Activated CD4-positive, alpha-beta T cell treated with anti-CD3 and anti-CD28 coated beads, Interleukin-2, amount 50 U/mL, for 16 hours (primary cell): ENCODE measurements around the gene ISG15.

Experiments
- DNase-seq: peaks from one replicate; pipeline ENCODE4 v3.0.0-alpha.2; 2020

ISG15 gene

GRCh38 chr1:1013105-1013921 lies at the start of gene ISG15:
Gene ISG15, plus strand, starts transcription at chr1:1013497. Its CDS starts 77 bp downstream, at chr1:1013574.
- DNase-seq, result peak; percentile 91

GRCh38 chr1:963746-964525 lies 49.4 kb upstream of the ISG15 start:
- no peak for DNase-seq

- no peak for DNase-seq
Observed at GRCh38 chr1:964691-965525, 48.4 kb upstream of the ISG15 start.

- no peak for DNase-seq
Observed at GRCh38 chr1:965526-966134, 47.7 kb upstream of the ISG15 start.

- no peak for DNase-seq
Observed at GRCh38 chr1:966135-966703, 47.1 kb upstream of the ISG15 start, which contains the start of gene PLEKHN1. Gene PLEKHN1, plus strand, starts transcription at chr1:966482. Its CDS starts 50 bp downstream, at chr1:966532.

GRCh38 chr1:966704-967300 lies 46.5 kb upstream of the ISG15 start:
- DNase-seq, result peak; percentile 86

DNA sequence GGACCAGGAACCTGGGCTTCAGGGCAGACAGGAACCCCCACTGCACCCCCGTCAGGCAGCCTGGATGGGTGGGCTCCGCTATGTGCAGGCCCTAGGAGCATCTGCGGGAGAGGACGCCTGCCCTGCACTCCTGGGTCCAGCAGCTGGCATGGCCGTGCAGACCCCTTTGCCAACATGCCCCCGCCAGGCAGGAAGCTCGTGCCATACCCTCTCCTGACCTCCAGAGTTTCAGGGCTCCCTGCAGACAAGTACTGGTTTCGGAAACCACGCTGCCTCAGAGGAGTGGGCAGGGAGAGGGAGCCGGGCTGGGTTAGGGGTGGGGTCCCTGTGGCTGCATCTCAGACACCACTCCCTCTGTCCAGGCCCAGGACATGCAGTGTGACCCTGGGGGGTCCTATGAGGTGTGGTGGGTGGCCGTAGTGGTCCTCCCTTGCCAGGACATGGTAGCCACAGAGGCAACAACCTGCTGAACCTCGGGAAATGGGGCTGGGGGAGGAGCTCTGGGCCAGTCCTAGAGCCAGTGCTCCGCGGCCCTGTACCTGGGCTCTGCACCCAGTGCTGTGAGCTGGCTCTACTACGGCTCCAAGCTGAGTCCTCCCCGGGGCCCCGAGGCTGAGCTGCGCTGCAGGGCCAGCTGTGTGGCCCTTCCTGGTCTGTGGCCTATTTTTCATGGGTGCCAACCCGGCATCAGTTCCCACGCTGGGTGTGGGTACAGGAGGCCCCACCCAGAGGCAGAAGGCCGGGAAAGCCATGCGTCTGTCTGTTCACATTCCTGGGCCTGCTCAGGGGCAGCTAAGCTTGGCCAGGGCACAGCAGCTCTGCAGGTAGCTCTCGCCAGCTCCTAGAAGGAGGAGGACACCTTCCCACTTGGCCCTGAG lies 45.6 kb upstream of the ISG15 start:
- no peak for DNase-seq

DNA sequence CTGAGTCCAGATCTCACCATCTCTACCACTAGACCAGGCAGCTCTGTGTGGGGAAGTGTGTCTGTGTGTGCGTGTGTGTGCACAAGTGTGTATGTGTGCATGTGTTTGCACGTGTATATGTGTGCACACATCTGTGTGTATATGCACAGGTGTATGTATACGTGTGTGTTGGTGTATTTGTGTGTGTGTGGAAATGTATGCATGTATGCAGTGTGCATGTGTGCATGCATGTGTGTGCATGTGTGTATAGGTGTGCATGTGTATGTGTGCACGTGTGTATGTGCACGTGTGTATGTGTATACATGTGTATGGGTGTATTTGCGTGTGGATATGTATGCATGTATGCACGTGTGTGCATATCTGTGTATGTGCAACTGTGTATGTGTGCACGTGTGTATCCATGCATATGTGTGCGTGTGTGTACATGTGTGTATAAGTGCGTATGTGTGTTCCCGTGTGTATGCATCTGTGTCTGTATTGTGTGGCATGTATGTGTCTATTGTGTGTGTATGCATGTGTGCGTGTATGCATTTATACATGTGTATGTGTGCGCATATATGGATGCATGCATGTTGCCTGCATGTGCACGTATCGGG lies 43.9 kb upstream of the ISG15 start:
- DNase-seq, result no peak

DNA sequence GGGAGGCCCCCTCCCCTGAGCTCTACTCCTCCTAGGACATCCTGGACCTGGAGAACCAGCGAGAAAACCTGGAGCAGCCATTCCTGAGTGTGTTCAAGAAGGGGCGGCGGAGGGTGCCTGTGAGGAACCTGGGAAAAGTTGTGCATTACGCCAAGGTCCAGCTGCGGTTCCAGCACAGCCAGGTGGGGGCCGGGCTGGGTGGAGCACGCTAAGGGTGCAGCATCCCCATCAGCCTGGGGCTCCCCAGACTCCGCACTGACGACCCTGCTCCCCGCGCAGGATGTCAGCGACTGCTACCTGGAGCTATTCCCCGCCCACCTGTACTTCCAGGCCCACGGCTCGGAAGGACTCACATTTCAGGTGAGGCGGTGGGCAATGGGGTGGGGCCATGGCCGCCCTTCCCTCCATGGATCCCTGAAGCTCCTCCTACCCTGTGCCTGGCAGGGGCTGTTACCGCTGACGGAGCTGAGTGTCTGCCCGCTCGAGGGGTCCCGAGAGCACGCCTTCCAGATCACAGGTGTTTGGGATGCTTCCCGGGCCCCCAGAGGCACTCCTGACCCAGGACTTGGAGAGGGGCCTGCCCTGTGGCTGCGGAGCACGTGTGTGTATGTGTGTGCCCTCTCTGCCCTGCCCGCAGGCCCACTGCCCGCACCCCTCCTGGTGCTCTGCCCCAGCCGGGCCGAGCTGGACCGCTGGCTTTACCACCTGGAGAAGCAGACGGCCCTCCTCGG lies 42.9 kb upstream of the ISG15 start:
- no peak for DNase-seq

- no peak for DNase-seq
Observed at GRCh38 chr1:970973-971730, 42.1 kb upstream of the ISG15 start.

DNA sequence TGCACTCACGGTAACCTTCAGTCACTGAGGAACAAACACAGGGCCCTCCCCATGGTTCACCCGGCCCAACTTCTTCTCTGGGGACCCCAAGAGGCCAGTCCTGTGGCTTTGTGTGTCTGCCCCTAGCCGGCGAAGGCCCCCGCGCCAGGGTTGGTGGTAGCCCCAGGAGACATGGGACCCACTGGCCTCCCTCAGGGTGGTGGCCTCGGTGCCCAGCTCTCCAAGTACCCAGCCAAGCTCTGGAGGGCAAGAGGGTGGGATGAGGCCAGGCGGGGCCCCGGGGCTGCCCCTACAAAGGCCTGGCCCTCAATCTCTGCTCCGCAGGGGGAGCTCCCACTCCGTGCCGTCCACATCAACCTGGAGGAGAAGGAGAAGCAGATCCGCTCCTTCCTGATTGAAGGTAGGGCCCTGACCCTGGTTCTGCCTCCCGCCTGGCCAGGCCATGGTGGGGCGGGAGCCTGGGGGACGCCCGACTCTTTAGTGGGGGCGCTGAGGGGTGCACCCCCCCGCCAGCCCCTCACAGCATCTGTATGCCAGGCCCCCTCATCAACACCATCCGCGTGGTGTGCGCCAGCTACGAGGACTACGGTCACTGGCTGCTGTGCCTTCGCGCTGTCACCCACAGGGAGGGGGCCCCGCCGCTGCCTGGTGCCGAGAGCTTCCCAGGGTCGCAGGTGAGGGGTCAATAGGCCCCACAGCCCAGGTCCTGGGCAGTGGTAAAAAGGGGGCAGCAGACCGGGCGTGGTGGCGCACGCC lies 41.4 kb upstream of the ISG15 start:
- DNase-seq, result no peak

GRCh38 chr1:972726-973458 lies 40.4 kb upstream of the ISG15 start:
- no peak for DNase-seq

DNA sequence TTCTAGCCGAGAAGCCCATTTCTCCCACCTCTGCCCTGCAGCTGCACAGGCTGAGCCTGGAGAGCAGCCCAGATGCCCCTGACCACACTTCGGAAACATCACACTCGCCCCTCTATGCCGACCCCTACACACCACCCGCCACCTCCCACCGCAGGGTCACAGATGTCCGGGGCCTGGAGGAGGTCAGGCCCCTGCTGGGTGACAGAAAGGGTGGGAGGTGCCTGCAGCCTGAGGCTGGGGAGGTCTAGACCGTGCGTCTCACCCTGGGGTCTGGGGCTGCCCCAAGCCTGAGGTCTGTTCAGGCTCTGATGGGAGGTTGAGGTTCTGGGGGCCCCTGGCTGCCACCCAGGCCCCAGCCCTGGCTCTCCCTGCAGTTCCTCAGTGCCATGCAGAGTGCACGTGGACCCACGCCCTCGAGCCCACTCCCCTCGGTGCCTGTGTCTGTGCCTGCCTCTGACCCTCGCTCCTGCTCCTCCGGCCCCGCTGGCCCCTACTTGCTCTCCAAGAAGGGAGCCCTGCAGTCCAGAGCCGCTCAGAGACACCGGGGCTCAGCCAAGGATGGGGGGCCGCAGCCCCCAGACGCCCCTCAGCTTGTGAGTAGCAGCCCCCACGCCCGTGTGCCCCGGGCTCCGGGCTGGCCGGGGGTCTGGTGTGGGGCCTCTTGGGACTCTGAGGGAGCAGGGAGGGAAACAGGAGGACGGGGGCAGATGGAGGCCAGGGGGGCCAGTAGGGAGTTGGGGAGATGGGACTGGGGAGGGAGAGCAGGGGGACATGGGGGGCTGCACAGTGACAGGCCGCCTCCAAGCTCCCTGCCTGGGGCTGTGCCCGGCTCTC lies 39.6 kb upstream of the ISG15 start:
- DNase-seq, result no peak

- no peak for DNase-seq
Observed at GRCh38 chr1:974293-974640, 39.0 kb upstream of the ISG15 start.

DNA sequence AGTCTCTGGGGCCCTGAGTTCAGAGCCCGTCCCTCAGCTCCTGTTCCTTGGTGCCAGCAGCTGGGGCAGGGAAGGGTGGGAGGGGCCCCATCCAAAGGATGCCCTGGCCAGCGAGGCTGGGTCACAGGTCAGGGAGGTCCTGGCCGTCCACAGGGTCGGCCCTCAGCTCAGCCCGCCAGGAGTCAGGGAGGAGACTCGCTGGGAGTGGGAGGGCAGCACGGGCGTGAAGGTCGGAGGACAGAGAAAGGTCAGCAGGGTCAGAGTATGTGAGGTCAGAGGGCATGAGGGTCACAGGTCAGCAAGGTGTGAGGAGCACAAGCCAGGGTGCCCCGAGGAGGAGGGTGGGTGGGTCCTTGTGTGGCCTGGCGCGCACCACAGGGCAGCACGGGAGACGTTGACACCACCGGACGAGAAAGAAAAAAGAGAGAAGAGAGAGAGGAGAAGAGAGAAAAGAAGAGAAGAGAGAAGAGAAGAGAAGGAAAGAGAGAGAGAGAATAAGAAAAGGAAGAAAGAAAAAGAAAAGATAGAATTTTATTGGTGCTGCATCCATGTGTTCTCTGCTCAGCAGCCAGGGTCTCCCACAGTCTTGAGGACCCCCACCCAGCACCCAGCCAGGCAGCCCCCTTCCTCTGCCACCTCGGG lies 38.5 kb upstream of the ISG15 start:
- DNase-seq, result no peak

DNA sequence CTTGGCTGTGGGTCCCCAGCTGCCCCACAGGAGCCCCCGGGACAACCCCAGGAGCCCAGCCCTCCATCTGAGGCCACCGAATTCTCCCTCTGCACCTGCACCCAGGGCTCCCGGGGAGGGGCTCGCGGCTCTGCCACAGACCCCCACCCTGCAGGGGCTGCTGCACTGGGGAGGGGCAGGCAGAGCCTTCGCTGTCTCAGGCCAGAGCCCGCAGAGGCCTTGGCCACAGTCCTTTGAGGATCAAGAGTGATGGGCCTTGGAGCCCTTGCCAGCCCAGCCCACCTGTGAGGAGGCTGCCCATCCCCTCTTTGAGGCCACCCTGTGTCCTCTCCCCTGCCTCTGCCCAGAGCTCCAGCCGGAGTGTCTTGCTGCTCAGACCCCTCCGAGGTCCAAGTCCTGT lies 37.9 kb upstream of the ISG15 start:
- no peak for DNase-seq
